Measurements from ENCODE around the gene CCDC77. TPM values are rescaled to one million over a fixed set of nuclear protein-coding genes. Genes with fewer than 3 reads are reported as not detected.

The CCDC77 gene
- total RNA-seq, 3 donors from 2014 or later = 8.2 to 8.5 (median 8.4) TPM

GRCh38 chr12:490260-490659 is 88.8 kb downstream of the CCDC77 start:
- peak; percentile 66 for ATAC-seq

More at GRCh38 chr12:490260-490659, 88.8 kb downstream of the CCDC77 start:
- intact Hi-C loops (cut with DNase I, micrococcal nuclease) = no loop called here
- Histone ChIP-seq H3K9me3 (no peaks in the 10 kb centered on the region), H3K4me1 (ENCODE audit: low read depth) (no peaks in the 10 kb centered on the region), H3K4me3 (no peak overlapping the region), H3K36me3 (ENCODE audit: low read depth) (no peaks in the 10 kb centered on the region)
- no peak for TF ChIP-seq CTCF (IDR thresholded peaks at IDR 0.05)
- DNase-seq = no peak

Other genes starting within 250 kb of the CCDC77 start
- gene SLC6A12, start 187.5 kb upstream of the CCDC77 start, total RNA-seq = 1 to 10 TPM in 2 of 3 donors, not detected in 1; 1.3 to 5.1 TPM
- not detected for gene SLC6A13, start 138.8 kb upstream of the CCDC77 start, total RNA-seq
- 10 to 100 TPM; 54.6 to 76.2 (median 74.9) TPM for gene KDM5A, start 12.3 kb upstream of the CCDC77 start, total RNA-seq
- 100 to 1,000 TPM in 1 of 3 donors, 10 to 100 TPM in 2; 62.9 to 134 (median 94.9) TPM for gene B4GALNT3, start 58.3 kb downstream of the CCDC77 start, total RNA-seq

All from mucosa of descending colon (tissue), 3 donors.